ENCODE data around the gene PLEKHJ1.

DNA sequence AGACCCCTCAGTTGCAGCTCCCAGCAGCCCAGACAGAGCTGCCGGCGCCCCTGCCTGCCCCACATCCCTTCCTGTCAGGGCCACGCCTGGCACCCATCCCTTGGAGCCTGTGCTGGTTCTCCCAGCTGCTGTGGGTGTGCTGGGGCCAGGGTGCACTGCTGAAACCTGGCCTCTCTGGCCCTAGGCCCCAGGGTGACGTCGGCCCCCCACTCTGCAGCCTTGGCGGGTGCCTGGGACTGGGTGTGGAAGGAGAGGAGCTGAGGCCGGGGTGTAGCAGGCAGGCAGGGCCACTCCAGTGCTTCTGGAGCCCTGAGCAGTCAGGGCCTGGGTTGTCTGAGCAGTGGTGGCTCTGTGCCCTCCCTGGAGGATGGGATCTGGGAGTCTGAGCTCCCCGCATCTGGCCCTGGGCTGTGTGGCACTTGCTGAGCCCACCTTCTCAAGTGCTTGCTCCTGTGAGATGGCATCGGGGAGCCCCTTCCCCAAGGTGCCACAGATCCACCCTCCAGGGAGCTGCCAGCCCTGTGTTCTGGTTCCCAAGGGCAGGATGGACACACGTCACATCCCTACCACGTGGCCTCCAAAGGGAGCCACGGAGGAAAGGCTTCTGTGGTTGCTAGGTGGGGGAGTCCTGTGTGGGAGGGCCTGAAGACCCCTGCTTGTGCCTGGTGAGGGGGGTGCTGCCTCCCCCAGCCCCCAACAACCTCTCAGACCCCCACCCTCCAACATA lies 5.2 kb downstream of the PLEKHJ1 start:
- TF ChIP-seq, protein P1, sequence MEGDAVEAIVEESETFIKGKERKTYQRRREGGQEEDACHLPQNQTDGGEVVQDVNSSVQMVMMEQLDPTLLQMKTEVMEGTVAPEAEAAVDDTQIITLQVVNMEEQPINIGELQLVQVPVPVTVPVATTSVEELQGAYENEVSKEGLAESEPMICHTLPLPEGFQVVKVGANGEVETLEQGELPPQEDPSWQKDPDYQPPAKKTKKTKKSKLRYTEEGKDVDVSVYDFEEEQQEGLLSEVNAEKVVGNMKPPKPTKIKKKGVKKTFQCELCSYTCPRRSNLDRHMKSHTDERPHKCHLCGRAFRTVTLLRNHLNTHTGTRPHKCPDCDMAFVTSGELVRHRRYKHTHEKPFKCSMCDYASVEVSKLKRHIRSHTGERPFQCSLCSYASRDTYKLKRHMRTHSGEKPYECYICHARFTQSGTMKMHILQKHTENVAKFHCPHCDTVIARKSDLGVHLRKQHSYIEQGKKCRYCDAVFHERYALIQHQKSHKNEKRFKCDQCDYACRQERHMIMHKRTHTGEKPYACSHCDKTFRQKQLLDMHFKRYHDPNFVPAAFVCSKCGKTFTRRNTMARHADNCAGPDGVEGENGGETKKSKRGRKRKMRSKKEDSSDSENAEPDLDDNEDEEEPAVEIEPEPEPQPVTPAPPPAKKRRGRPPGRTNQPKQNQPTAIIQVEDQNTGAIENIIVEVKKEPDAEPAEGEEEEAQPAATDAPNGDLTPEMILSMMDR (IDR thresholded peaks at IDR 0.05) = no peak
- TF ChIP-seq POLR2A (IDR thresholded peaks at IDR 0.05) = no peak

Data from sigmoid colon (tissue), 3 donors.